ENCODE measurements around the gene PAF1. TPM values are rescaled to one million over a fixed set of nuclear protein-coding genes. Genes with fewer than 3 reads are reported as not detected.

The PAF1 gene
- total RNA-seq (2014; rRNA removed; shearing (Covaris generic)) (33.1 and 35.4 TPM in 2 replicates), total RNA-seq (2022) (45.9 and 46.8 TPM in 2 replicates), Bru-seq, nascent RNA (percentile 75 among the genes with signal in this experiment), BruChase-seq, experiment 1, labeled RNA remaining after a 6-hour chase (percentile 82 among the genes with signal in this experiment), BruChase-seq, experiment 2, labeled RNA remaining after a 2-hour chase (percentile 86 among the genes with signal in this experiment)
- long read RNA-seq, transcript PAF1-201 (14 exons, 2,066 nt): major isoform, 77 of 96 reads
- long read RNA-seq, partial matches to known transcripts: 6 of 96 reads
- long read RNA-seq, other reads (novel, unspliced or antisense): 13 of 96 reads

DNA sequence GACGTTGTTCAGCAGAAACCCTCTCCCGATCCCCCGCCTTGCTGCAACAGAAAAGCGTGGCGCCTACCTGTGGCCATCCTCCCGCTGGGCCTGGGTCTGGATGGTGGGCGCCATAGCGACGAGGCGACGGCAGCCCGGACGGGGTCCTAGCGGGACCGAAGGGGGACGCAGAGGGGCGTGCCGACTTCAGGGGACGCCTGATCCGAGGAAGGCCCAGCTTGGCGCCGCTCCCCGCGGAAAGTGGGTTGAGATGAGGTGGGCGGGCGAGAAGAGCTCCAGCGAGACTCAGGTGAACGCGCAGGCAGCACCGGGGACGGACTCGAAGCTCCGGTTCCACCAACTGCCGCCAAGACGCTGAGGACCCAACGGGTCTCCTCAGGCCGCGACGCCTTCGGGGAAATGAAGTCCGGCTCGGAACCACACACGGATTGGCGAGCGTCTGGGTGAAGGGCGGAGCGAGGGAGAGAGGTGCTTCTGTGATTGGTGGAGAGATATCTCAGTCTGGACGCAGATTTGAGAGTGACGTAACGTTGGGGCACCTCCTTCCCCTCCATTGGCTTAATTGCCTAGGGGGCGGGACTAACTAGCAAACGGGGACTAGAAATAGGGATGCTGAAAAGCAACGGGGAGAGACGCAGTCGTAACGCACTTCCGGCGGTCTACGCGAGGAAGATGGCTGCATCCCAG is at the start of gene PAF1, which contains the start of gene MED29:
PAF1 (minus strand) TSS at position 356 of the 687 bp plus-strand sequence; CDS start at position 114, 242 bp downstream.
MED29 (plus strand) TSS at position 628 of the 687 bp plus-strand sequence; CDS start at position 673, 45 bp downstream.
- ChIA-PET CTCF (ENCODE audit: unreplicated experiment) (no interaction called here), POLR2A (interaction anchor here (0.7 to 2.0 kb wide), 5 partner anchors 10 to 179 kb away, joined by 3 to 6 read pairs (median 4); partner anchors contain the start of genes PLEKHG2 and SUPT5H)
- Histone ChIP-seq H3K9me2 (ENCODE audit: insufficient read depth, low read length) (no peaks in the 10 kb centered on the region), H3K36me3 (ENCODE audit: insufficient read depth, low read length) (peaks cover 57% of the 10 kb centered on the region), H4K20me1 (ENCODE audit: insufficient read depth, low read length) (no peaks in the 10 kb centered on the region), H3K9me3 (ENCODE audit: low read length) (no peaks in the 10 kb centered on the region), H3K4me2 (ENCODE audit: low read length) (peak within 1 kb of the TSS; percentile 83), H3K4me1 (ENCODE audit: insufficient read depth, low read length, poor library complexity, severe bottlenecking) (peaks cover 24% of the 10 kb centered on the region), H2AFZ (ENCODE audit: low read length) (peak within 1 kb of the TSS; percentile 71), H3K79me2 (ENCODE audit: insufficient read depth, low read depth, low read length) (peaks cover 25% of the 10 kb centered on the region), H3K4me3 (ENCODE audit: low read depth, low read length, poor library complexity, severe bottlenecking) (peak within 1 kb of the TSS; percentile 86), H3K27ac (ENCODE audit: low read depth, low read length, poor library complexity, severe bottlenecking) (peak within 1 kb of the TSS; percentile 84)
- intact Hi-C loops (cut with micrococcal nuclease; ENCODE audit: unreplicated experiment): loop anchor here (1.0 to 2.0 kb wide), 2 partner anchors 49 to 142 kb away; partner anchors contain the start of genes EID2B and SAMD4B
- no TSS peak for BruUV-seq (replicated peaks)
- peak; percentile 99 for DNase-seq (ENCODE audit: low spot score)
- TF ChIP-seq, protein P1, sequence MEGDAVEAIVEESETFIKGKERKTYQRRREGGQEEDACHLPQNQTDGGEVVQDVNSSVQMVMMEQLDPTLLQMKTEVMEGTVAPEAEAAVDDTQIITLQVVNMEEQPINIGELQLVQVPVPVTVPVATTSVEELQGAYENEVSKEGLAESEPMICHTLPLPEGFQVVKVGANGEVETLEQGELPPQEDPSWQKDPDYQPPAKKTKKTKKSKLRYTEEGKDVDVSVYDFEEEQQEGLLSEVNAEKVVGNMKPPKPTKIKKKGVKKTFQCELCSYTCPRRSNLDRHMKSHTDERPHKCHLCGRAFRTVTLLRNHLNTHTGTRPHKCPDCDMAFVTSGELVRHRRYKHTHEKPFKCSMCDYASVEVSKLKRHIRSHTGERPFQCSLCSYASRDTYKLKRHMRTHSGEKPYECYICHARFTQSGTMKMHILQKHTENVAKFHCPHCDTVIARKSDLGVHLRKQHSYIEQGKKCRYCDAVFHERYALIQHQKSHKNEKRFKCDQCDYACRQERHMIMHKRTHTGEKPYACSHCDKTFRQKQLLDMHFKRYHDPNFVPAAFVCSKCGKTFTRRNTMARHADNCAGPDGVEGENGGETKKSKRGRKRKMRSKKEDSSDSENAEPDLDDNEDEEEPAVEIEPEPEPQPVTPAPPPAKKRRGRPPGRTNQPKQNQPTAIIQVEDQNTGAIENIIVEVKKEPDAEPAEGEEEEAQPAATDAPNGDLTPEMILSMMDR (conservative IDR thresholded peaks at IDR 0.05; ENCODE audit: low read length): peak; percentile 57; the same call in 1 of the 2 replicates
- no peak for TF ChIP-seq EZH2phosphoT487 (IDR thresholded peaks at IDR 0.05; ENCODE audit: borderline replicate concordance, low read depth, low read length)

DNA sequence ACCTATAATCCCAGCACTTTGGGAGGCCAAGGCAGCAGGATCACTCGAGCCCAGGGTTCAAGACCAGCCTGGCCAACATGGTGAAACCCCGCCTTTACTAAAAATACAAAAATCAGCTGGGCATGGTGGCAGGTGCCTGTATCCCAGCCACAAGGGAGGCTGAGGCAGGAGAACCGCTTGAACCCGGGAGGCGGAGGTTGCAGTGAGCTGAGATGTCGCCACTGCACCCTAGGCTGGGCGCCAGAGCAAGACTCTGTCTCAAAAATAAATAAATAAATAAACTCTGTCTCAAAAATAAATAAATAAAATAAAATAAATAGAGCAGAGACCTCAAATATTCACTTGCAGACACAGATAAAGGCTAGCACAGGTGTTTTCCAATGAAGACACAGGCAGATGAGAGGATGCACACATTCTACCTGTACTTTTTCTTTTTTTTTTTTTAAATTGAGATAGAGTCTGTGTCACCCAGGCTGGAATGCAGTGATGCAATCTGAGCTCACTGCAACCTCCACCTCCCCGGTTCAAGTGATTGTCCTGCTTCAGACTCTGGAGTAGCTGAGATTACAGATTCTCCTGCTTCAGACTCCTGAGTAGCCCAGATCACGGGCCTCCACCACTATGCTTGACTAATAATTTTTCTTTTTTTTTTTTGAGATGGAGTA is 47.5 kb upstream of the PAF1 start:
- no TSS peak for BruUV-seq (replicated peaks)
- ChIA-PET POLR2A (interaction anchor here (0.7 to 1.0 kb wide), 2 partner anchors 37 to 42 kb away, joined by 4 to 5 read pairs; partner anchors contain the start of gene TIMM50), CTCF (ENCODE audit: unreplicated experiment) (no interaction called here)
- Histone ChIP-seq H3K4me2 (ENCODE audit: low read length) (no peak overlapping the region), H3K4me3 (ENCODE audit: low read depth, low read length, poor library complexity, severe bottlenecking) (no peak overlapping the region), H3K36me3 (ENCODE audit: insufficient read depth, low read length) (peaks cover 23% of the 10 kb centered on the region), H4K20me1 (ENCODE audit: insufficient read depth, low read length) (peaks cover 14% of the 10 kb centered on the region), H3K4me1 (ENCODE audit: insufficient read depth, low read length, poor library complexity, severe bottlenecking) (peaks cover 65% of the 10 kb centered on the region), H3K79me2 (ENCODE audit: insufficient read depth, low read depth, low read length) (peaks cover 30% of the 10 kb centered on the region), H3K9me2 (ENCODE audit: insufficient read depth, low read length) (no peaks in the 10 kb centered on the region), H3K27ac (ENCODE audit: low read depth, low read length, poor library complexity, severe bottlenecking) (no peak overlapping the region), H3K9me3 (ENCODE audit: low read length) (no peaks in the 10 kb centered on the region), H2AFZ (ENCODE audit: low read length) (no peak overlapping the region)
- DNase-seq (ENCODE audit: low spot score): no peak
- TF ChIP-seq, protein P1 (conservative IDR thresholded peaks at IDR 0.05; ENCODE audit: low read length): no peak
- TF ChIP-seq EZH2phosphoT487 (IDR thresholded peaks at IDR 0.05; ENCODE audit: borderline replicate concordance, low read depth, low read length): no peak
- intact Hi-C loops (cut with micrococcal nuclease; ENCODE audit: unreplicated experiment): no loop called here

All from OCI-LY7 (cell line).